NOMO-1 treated with DMSO at 0.1 percent for 48 hours (cell line): Measurements from ENCODE around the gene TMEM135.
"Not testable (repeated sequence)": the region's sequence is repeated elsewhere in the genome, so short reads cannot be mapped to it uniquely, and the experiment has no call there.

Source experiments
- DNase-seq: peaks from one replicate; lab custom pipeline; 2025; ENCODE audit not compliant: unreplicated experiment; lab: John Stamatoyannopoulos, UW

TMEM135 gene

GRCh38 chr11:87139475-87139874 is 101.7 kb downstream of the TMEM135 start:
- no peak for DNase-seq

- no peak for DNase-seq
Observed at GRCh38 chr11:87141322-87141721, 103.6 kb downstream of the TMEM135 start.

DNA sequence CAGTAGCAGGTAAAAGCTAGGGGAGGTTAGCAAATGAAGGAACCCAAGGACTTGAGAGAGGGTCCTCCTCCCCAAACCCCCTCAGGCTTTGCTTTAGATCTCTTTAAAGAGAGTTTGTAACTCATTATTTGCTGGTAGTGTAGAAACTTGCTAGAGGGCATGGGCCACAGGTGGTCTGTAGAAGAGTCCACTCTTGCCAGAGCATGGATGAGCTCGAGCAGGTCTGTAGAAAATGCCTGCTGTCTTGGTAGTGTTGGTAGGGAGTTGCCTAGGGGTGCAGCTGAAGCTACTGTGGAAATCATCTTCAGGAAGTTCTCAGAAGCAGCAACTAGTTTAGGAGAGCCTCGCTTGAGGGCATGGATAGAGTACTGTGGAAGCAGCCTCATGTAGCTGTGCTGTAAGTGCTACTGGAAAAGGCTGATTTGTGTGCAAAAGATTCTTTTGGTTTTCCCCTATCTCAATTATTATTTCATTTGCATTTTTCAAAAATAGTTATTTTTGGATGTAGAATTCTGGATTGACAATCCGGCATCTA is 104.3 kb downstream of the TMEM135 start:
- no peak for DNase-seq

- DNase-seq: no peak
Observed at GRCh38 chr11:87142594-87142993, 104.9 kb downstream of the TMEM135 start.

DNA sequence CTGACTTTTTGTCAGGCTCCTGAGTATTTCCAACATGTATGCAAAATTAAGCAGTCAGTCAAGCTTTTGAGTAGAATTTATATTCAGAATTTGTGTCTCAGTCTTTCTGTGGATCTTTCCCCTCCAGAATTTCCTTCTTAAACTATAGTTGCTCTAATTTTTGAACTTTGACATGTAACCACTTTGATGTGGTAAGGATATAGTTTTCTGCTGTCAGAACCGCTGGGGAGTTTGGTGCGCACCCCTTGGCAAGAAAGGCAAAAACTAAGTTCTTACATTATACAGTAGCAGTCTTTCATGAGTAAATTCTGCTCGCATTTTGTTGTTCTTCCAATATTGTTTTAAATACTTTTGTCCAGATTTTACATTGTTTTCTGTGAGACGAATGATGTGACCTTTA is 105.9 kb downstream of the TMEM135 start:
- DNase-seq: no peak

- DNase-seq: no peak
Observed at GRCh38 chr11:87144252-87144651, 106.5 kb downstream of the TMEM135 start.

DNA sequence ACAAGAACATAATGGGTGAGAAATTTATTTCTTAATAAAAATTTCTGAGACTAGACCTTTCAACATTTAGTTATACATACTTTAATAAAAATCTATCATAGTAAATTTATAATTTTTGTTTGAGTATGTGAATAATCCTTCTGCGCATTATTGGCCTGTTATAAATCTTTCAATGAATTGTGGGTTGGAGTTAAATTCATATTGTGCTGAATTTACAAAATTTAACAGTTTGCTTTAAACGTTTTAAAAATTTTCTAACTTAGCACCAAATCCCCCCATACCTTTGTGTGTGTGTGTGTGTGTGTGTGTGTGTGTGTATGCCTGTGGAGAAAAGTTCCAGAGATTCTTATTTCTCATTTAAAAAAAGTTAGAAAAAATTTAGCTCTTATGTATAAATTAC is 111.0 kb downstream of the TMEM135 start:
- DNase-seq: no peak

DNA sequence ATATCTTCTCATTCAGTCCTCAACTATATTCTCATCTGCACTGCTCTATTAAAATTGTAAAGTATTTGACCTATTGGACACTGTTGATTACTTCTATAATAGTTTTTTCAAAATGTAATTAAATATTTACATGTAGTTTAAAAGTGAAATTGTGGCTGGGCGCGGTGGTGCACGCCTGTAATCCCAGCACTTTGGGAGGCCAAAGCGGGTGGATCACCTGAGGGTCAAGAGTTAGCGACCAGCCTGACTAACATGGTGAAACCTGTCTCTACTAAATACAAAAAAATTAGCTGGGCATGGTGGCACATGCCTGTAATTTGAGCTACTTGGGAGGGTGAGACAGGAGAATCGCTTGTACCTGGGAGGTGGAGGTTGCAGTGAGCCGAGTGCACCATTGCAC is 112.0 kb downstream of the TMEM135 start:
- not testable (repeated sequence) for DNase-seq

GRCh38 chr11:87150936-87151335 is 113.2 kb downstream of the TMEM135 start:
- DNase-seq: no peak

DNA sequence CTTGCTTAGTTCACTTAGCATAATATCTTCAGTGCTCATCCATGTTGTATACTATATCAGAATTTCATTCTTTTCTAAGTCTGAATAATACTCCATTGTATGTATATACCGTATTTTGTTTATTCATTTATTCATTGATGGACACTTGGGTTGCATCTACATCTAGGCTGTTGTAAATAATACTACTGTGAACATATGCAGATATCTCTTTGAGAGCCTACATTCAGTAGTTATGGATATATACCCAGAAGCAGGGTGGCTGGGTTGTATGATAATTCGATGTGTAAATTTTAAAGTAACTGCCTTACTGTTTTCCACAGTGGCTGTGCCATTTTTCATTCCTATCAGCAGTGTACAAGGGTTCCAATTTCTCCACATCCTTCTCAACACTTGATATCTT is 116.5 kb downstream of the TMEM135 start:
- DNase-seq: no peak

GRCh38 chr11:87156970-87157369 is 119.2 kb downstream of the TMEM135 start:
- no peak for DNase-seq

DNA sequence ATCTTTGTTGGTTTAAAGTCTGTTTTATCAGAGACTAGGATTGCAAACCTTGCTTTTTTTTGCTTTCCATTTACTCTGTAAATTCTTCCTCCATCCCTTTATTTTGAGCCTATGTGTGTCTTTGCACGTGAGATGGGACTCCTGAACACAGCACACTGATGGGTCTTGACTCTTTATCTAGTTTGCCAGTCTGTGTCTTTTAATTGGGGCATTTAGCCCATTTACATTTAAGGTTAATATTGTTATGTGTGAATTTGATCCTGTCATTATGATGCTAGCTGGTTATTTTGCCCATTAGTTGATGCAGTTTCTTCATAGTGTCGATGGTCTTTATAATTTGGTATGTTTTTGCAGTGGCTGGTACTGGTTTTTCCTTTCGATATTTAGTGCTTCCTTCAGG is 131.3 kb downstream of the TMEM135 start:
- not testable (repeated sequence) for DNase-seq

DNA sequence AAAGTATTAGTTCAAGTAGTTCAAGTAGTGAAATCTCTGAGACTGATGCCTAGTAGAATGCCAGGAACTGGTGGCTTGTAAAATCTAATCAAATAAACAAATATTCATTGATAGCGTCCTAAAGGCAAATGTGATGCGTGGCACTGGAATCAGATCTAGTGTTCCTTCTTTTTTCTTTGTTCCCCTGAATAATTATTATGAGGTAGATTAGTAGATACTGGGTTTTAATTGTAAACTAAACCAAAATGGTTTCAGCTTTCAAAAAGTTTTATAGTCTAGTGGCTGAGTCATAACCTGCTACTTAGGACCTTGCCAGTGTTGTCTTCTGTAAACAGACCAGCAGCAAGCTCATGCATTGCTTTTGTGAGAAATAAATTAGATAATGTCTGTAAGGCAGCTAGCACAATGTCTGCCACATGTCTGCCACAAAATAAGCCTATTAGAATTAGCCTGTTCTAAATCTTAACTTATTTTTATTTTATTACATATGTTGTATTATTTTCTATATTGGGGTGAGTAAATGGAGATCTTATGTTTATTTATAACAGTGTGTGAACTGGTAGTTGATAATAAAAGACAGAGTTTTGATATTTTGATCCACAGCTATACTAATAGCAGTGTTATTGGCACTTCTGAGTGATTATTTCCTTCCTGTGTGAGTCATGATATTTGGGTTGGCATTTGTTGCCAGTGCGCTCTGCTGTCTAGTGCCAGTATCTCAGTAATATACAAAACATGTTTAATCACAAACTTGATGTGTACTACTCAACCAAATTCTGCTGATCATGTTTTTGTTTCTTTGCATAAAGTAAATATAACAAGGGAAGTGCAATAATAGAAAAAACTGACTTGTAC is 135.7 kb downstream of the TMEM135 start:
- no peak for DNase-seq

DNA sequence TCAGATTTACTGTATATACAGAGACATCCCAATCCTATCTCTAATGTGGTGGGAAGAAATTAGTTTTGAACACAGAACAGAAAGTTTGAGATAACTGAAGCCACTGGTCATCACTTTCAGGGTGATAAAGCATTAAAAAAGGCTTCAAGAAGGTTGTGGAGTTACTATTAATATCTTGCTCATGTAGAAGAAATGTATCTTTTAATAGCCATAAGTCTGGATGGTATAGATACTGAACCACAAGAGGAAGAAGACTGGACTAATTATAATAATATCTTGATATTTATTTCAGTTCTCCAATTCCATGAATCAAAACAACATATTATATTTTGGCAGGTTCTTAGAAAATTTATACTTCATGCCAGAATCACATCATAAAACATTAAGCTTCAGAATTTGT is 137.1 kb downstream of the TMEM135 start:
- no peak for DNase-seq

DNA sequence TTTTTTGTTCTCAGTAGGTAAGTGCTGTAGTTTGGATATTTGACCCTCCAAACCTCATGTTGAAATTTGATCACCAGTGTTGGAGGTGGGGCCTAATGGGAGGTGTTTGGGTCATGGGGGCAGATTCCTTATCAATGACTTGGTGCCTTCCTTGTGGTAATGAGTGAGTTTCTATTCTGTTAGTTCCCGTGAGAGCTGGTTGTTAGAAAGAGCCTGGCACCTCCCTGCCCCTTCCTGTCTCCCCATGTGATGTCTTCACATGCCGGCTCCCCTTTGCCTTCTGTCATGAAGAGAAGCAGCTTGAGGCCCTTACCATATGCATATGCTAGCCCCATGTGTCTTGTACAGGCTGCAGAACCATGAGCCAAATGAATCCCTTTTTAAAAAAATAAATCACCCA is 138.3 kb downstream of the TMEM135 start:
- DNase-seq: no peak

- no peak for DNase-seq
Observed at GRCh38 chr11:87179621-87180020, 141.9 kb downstream of the TMEM135 start.

DNA sequence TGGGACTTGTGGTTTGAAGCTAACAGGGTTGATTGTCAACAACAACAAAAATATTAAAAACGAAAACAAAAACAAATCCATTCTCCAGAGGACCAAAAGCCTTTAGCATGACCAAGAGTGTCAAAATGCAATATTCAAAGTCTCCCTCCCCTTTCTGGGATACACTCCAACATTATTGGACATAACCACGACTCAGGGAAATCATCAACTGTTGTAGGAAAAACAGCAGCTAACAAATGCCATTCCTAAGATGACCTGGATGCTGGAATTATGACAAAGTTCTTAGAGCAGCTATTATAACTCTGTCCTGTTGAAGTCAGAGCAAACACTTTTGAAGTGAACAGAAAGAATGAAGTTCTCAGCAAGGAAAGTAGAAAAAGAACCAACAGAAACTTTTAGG is 143.0 kb downstream of the TMEM135 start:
- DNase-seq: no peak

DNA sequence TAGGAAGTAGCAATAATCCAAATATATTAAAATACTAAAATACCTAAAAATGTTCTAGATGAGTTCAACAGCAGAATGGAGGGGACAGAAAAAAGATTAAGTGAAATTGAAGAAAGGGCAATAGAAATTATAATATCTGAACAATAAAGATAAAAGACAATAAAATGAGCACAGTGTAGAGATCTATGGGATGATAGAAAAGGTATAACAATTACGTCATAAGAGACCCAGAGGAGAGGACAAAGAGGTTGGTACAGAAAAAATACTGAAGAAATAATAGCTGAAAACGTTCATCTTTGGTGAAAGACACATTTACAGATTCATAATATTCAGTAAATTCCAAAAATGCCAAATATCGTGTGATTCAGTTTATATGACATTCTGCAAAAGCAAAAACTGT is 143.4 kb downstream of the TMEM135 start:
- DNase-seq: no peak

GRCh38 chr11:87185228-87185627 is 147.5 kb downstream of the TMEM135 start:
- DNase-seq: no peak

GRCh38 chr11:87187076-87187475 is 149.3 kb downstream of the TMEM135 start:
- no peak for DNase-seq

GRCh38 chr11:87187930-87188329 is 150.2 kb downstream of the TMEM135 start:
- no peak for DNase-seq

DNA sequence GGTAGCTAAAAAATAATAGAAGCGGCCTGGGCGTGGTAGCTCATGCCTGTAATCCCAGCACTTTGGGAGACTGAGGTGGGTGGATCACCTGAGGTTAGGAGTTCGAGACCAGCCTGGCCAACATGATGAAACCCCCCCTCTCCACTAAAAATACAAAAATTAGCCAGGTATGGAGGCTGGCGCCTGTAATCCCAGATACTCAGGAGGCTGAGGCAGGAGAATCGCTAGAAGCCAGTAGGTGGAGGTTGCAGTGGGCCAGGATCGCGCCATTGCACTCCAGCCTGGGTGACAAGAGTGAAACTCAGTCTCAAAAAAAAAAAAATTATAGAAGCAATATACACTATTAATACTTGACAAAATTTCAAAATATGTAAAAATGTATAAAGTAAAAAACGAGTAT is 150.7 kb downstream of the TMEM135 start:
- not testable (repeated sequence) for DNase-seq

DNA sequence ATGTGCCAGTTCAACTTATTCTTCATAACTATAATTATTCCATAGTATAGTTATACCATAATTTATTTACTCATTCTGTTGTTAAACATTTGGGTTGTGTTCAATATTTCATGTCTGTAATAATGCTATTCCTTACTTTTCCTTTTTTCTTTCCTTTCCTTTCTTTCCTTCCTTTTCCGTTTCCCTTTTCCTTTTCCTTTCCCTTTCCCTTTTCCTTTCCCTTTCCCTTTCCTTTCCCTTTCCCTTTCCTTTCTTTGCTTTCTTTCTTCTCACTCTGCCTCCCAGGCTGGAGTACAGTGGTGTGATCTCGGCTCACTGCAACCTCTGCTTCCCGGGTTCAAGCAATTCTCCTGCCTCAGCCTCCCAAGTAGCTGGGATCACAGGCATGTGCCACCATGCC is 151.2 kb downstream of the TMEM135 start:
- not testable (repeated sequence) for DNase-seq
